Upper lobe of left lung (tissue), 6 donors: ENCODE data around the gene ALOX12. TPM values are rescaled to one million over a fixed set of nuclear protein-coding genes. Genes with fewer than 3 reads are reported as not detected.
A peak's percentile ranks its signal among the peaks of the same experiment; 100 is the strongest.
"Not testable (repeated sequence)": the region's sequence is repeated elsewhere in the genome, so short reads cannot be mapped to it uniquely, and the experiment has no call there.

Experiments
- ATAC-seq, 2 donors: fragments of 200-7000 bp; cut with Tn5 transposase; one replicate each; pipeline ENCODE4 v1.9.1; 2022; ENCODE audit warnings: mild to moderate bottlenecking in 2 of 2, moderate library complexity in 2 of 2; ENCODE audit not compliant: low FRiP score in 2 of 2
- DNase-seq, 2 donors: peaks; one replicate each; pipeline ENCODE4 v3.0.0-alpha.2; 2019 to 2020
- H3K27ac ChIP-seq, 4 donors: fragments of 200-600 bp; sonication (generic); one replicate each; pipeline ENCODE4 v1.5.1; 2016 to 2019
- H3K27me3 ChIP-seq, 4 donors: fragments of 200-600 bp; sonication (generic); one replicate each; pipeline ENCODE4 v1.5.1; 2017 to 2019
- H3K36me3 ChIP-seq, 4 donors: fragments of 200-600 bp; sonication (generic); one replicate each; pipeline ENCODE4 v1.5.1; 2016 to 2019
- H3K4me1 ChIP-seq, 4 donors: fragments of 200-600 bp; sonication (generic); one replicate each; pipeline ENCODE4 v1.5.1; 2018 to 2019
- H3K4me3 ChIP-seq, 4 donors: fragments of 200-600 bp; sonication (generic); one replicate each; pipeline ENCODE4 v1.5.1; 2017 to 2019; ENCODE audit warnings: mild to moderate bottlenecking in 2 of 4, moderate library complexity in 1 of 4
- H3K9me3 ChIP-seq, 4 donors: fragments of 200-600 bp; sonication (generic); one replicate each; pipeline ENCODE4 v1.5.1; 2018 to 2019
- CTCF ChIP-seq, 6 experiments: fragments of 450-650 bp in 4 of 6; fragments of 200-600 bp in 2 of 6; sonication (generic) in 2 of 6; IDR thresholded peaks; one replicate each; pipeline ENCODE4 v1.5.1; 2016 to 2019; ENCODE audit warnings: antibody characterized with exemption in 6 of 6
- EP300 ChIP-seq, 4 donors: sonication (generic); formaldehyde crosslinking; IDR thresholded peaks; one replicate each; pipeline ENCODE4 v1.5.1; 2017; ENCODE audit warnings: antibody characterized with exemption in 4 of 4, control low read depth in 2 of 4
- POLR2A ChIP-seq, 4 donors: fragments of 450-650 bp; IDR thresholded peaks; one replicate each; pipeline ENCODE4 v1.5.1; 2016 to 2017; ENCODE audit warnings: antibody characterized with exemption in 4 of 4, mild to moderate bottlenecking in 2 of 4
- POLR2AphosphoS5 ChIP-seq, 2 donors: sonication (generic); formaldehyde crosslinking; IDR thresholded peaks; one replicate each; pipeline ENCODE4 v1.5.1; 2017; ENCODE audit warnings: antibody characterized with exemption in 2 of 2
- WGBS, 2 donors: methylation state at CpG; one replicate each; pipeline ENCODE4 v1.1.5; 2017 to 2018; 5-methylcytosine and 5-hydroxymethylcytosine counted together
- total RNA-seq, 6 donors: library from RNA; depleted of rRNA in 4 of 6; stranded (reverse); fragments of >200 nt in 4 of 6; gene quantifications; one replicate each; pipeline versions ENCODE4 v1.1.0 to v1.2.1, GENCODE V29; 2016 to 2021
- donor health status: DM: no; HTN: no; CAD: no; lungs with moderate emphysema.
- donor health status: DM: no; HTN: yes; CAD: no; lungs with severe emphysema.

ALOX12 gene
- total RNA-seq, 6 donors from 2014 or later, result 0.26 to 3.1 (median 0.46) TPM

- WGBS, 2 donors, result 3 to 8% methylated on average over 11 to 18 of the region's 21 CpGs
- Histone ChIP-seq H3K27ac (peak overlapping the region; percentile 63 to 84 (median 73)), H3K27me3 (peaks cover 0 to 23% (median 6%) of the 10 kb centered on the region in 4 donors), H3K9me3 (no peaks in the 10 kb centered on the region), H3K4me1 (peaks cover 33 to 54% (median 40%) of the 10 kb centered on the region in 4 donors), H3K36me3 (no peaks in the 10 kb centered on the region), H3K4me3 (peak overlapping the region; percentile 1 to 59 (median 50))
- no peak for TF ChIP-seq POLR2AphosphoS5 (IDR thresholded peaks at IDR 0.05)
- TF ChIP-seq POLR2A (IDR thresholded peaks at IDR 0.05), result no peak
- TF ChIP-seq CTCF (IDR thresholded peaks at IDR 0.05), result no peak
- no peak for TF ChIP-seq EP300 (IDR thresholded peaks at IDR 0.05)
- ATAC-seq (peak; percentile 38 to 47), DNase-seq (no peak)
These were observed 47.3 kb downstream of the ALOX12 start for GRCh38 chr17:7043182-7043496.

GRCh38 chr17:7043497-7044198, 47.8 kb downstream of the ALOX12 start, which contains the start of gene SLC16A11:
Gene SLC16A11, minus strand, starts transcription at chr17:7044092. Its CDS starts 579 bp downstream, at chr17:7043513.
- Histone ChIP-seq H3K27ac (peak within 1 kb of the TSS; percentile 63 to 84 (median 73)), H3K36me3 (no peaks in the 10 kb centered on the region)

DNA sequence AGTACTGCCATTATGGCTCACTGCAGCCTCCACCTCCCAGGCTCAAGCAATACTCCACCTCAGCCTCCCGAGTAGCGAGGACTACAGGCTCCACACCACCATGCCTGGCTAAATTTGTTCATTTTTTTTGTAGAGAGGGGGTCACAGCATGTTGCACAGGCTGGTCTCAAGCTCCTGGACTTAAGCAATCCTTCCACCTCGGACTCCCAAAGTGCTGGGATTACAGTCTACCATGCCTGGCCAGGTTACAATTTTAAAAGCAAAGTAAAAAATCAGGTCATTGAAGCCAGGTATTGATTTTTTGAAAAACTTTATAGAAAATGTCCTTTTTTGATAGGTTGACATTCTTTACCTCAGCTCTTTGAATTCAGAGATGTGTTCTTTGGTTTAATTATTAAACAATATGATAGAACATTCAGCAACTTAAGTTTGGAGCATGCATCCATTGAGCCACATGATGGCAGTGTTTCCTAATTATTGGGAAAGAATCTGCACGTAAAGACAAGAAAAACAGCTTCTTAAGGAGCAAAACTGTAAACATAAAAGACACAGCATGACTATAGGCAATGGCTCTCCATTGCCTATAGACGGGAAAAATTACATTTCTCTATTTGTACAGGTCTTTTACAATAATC, 49.8 kb downstream of the ALOX12 start:
- H3K27ac ChIP-seq, result peak overlapping the region; percentile 71 to 81 (median 75)
- TF ChIP-seq CTCF (IDR thresholded peaks at IDR 0.05), result peak; percentile 60 to 89 (median 76)
- no peak for TF ChIP-seq POLR2AphosphoS5 (IDR thresholded peaks at IDR 0.05)
- WGBS, 2 donors, result 19 to 23% methylated on average over 5 of the region's 5 CpGs

More at GRCh38 chr17:7043497-7044198, 47.8 kb downstream of the ALOX12 start, which contains the start of gene SLC16A11:
- Histone ChIP-seq H3K27me3 (peaks cover 0 to 23% (median 6%) of the 10 kb centered on the region in 4 donors), H3K9me3 (no peaks in the 10 kb centered on the region), H3K4me3 (peak within 1 kb of the TSS; percentile 1 to 59 (median 50)), H3K4me1 (peaks cover 33 to 49% (median 40%) of the 10 kb centered on the region in 4 donors)
- TF ChIP-seq EP300 (IDR thresholded peaks at IDR 0.05), result no peak
- no peak for TF ChIP-seq CTCF (IDR thresholded peaks at IDR 0.05)
- TF ChIP-seq POLR2A (IDR thresholded peaks at IDR 0.05), result peak in 2 of 4 donors; percentile 10 to 58
- TF ChIP-seq POLR2AphosphoS5 (IDR thresholded peaks at IDR 0.05), result peak; percentile 6 to 10
- 7 to 30% methylated on average over 10 to 36 of the region's 58 CpGs for WGBS, 2 donors
- DNase-seq (peak; percentile 68 to 91), ATAC-seq (peak; percentile 56 to 67)

DNA sequence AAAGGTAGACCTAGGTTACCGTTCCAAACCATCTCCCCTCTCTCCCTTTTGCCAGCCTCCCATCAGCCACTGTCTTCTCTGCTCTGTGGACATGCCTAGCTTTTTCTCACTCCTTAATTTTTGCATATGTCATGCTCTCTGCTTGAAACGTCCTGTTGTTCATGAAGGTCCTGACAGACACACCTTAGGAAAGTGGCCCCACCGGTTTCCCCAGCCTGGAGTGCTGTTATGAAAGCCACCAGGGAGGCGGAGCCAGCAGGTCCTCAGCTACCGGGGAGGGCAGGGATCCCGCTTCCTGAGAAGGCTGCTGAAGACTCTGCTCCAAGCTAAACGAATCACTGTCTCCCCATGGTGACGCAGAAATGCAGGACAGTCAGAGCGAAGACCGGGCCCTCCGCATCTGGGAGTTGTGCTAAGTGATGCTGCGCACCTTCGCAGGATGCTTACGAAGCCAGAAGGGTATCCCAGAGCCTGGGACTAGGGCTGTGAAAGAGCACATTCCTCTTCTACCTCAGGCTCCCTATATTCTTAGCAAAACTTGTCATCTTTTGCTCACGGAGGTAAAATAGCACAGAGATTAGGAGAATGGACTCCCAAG, 50.4 kb downstream of the ALOX12 start:
- H3K27me3 ChIP-seq, result peaks cover 0 to 23% (median 6%) of the 10 kb centered on the region in 4 donors
- TF ChIP-seq EP300 (IDR thresholded peaks at IDR 0.05) (peak in 1 of 4 donors; percentile 63), CTCF (IDR thresholded peaks at IDR 0.05) (no peak), POLR2A (IDR thresholded peaks at IDR 0.05) (peak in 1 of 4 donors; percentile 54), POLR2AphosphoS5 (IDR thresholded peaks at IDR 0.05) (peak; percentile 50 to 66)
- H3K36me3 ChIP-seq, result no peaks in the 10 kb centered on the region
- DNase-seq (peak in 1 of 2 donors; percentile 94), ATAC-seq (peak; percentile 53 to 83)
- peak overlapping the region; percentile 71 to 81 (median 75) for H3K27ac ChIP-seq
- H3K4me3 ChIP-seq, result peak overlapping the region in 3 of 4 donors; percentile 34 to 42 (median 40)
- no peaks in the 10 kb centered on the region for H3K9me3 ChIP-seq
- 20 to 28% methylated on average over 15 of the region's 15 CpGs for WGBS, 2 donors
- H3K4me1 ChIP-seq, result peaks cover 33 to 48% (median 40%) of the 10 kb centered on the region in 4 donors

More for the DNA sequence above, 49.8 kb downstream of the ALOX12 start:
- H3K9me3 ChIP-seq, result no peaks in the 10 kb centered on the region
- ATAC-seq, result peak; percentile 24 to 68
- peaks cover 33 to 48% (median 40%) of the 10 kb centered on the region in 4 donors for H3K4me1 ChIP-seq
- H3K4me3 ChIP-seq, result peak overlapping the region in 3 of 4 donors; percentile 34 to 42 (median 40)
- no peak for DNase-seq
- peaks cover 0 to 23% (median 6%) of the 10 kb centered on the region in 4 donors for H3K27me3 ChIP-seq
- H3K36me3 ChIP-seq, result no peaks in the 10 kb centered on the region

- ATAC-seq, H3K36me3 ChIP-seq, H3K9me3 ChIP-seq: not testable (repeated sequence)
- WGBS, 2 donors, result 18 to 24% methylated on average over 26 of the region's 26 CpGs
- Histone ChIP-seq H3K4me1 (peaks cover 32 to 48% (median 40%) of the 10 kb centered on the region in 4 donors), H3K4me3 (peak overlapping the region in 3 of 4 donors; percentile 34 to 42 (median 40)), H3K27ac (peak overlapping the region; percentile 71 to 81 (median 75)), H3K27me3 (peaks cover 0 to 22% (median 6%) of the 10 kb centered on the region in 4 donors)
- peak in 1 of 2 donors; percentile 83 for DNase-seq
These were observed 51.0 kb downstream of the ALOX12 start for GRCh38 chr17:7046725-7047397.
